Skin of body (tissue), 2 donors: Measurements from ENCODE around the gene SKOR1. TPM values are rescaled to one million over a fixed set of nuclear protein-coding genes. Genes with fewer than 3 reads are reported as not detected.

ENCODE experiments used
- DNase-seq: peaks from one replicate; lab custom pipeline; 2025; lab: John Stamatoyannopoulos, UW
- total RNA-seq: library from RNA; depleted of rRNA; stranded (reverse); fragments of >200 nt; gene quantifications from one replicate; pipeline ENCODE4 v1.2.3, GENCODE V29; 2014

SKOR1 gene
- total RNA-seq, 1 donor from 2014 or later, result 0.10 TPM

GRCh38 chr15:67816668-67817067 is 8.6 kb upstream of the SKOR1 start:
- DNase-seq, result no peak

GRCh38 chr15:67818464-67818863 is 6.8 kb upstream of the SKOR1 start:
- no peak for DNase-seq

GRCh38 chr15:67819636-67820035 is 5.7 kb upstream of the SKOR1 start:
- no peak for DNase-seq

- no peak for DNase-seq
These were observed 5.0 kb upstream of the SKOR1 start for GRCh38 chr15:67820122-67820991.

GRCh38 chr15:67820992-67821783 is 4.1 kb upstream of the SKOR1 start:
- DNase-seq, result no peak

GRCh38 chr15:67821784-67822440 is 3.4 kb upstream of the SKOR1 start:
- no peak for DNase-seq

GRCh38 chr15:67822537-67823313 is 2.6 kb upstream of the SKOR1 start:
- no peak for DNase-seq

GRCh38 chr15:67823314-67824196 is 1.8 kb upstream of the SKOR1 start:
- no peak for DNase-seq

- DNase-seq, result no peak
These were observed 926 bp upstream of the SKOR1 start for GRCh38 chr15:67824197-67824968.

GRCh38 chr15:67825881-67826716 is 790 bp downstream of the SKOR1 start:
- DNase-seq, result no peak

- no peak for DNase-seq
These were observed 1.6 kb downstream of the SKOR1 start for GRCh38 chr15:67826717-67827561.

- no peak for DNase-seq
These were observed 2.4 kb downstream of the SKOR1 start for GRCh38 chr15:67827562-67828277.

GRCh38 chr15:67828278-67828968 is 3.1 kb downstream of the SKOR1 start:
- no peak for DNase-seq

GRCh38 chr15:67828969-67829646 is 3.8 kb downstream of the SKOR1 start:
- DNase-seq, result no peak

GRCh38 chr15:67829647-67830504 is 4.6 kb downstream of the SKOR1 start:
- DNase-seq, result no peak
